ENCODE measurements around the gene SUMO1. TPM values are rescaled to one million over a fixed set of nuclear protein-coding genes. Genes with fewer than 3 reads are reported as not detected.

Gene SUMO1
- total and polyA plus RNA-seq, 2 of the 8 experiments (the other 6 are each of a cell fraction or from before 2014, with no cell fraction given) = 108 to 238 TPM

- TF ChIP-seq, protein P1, sequence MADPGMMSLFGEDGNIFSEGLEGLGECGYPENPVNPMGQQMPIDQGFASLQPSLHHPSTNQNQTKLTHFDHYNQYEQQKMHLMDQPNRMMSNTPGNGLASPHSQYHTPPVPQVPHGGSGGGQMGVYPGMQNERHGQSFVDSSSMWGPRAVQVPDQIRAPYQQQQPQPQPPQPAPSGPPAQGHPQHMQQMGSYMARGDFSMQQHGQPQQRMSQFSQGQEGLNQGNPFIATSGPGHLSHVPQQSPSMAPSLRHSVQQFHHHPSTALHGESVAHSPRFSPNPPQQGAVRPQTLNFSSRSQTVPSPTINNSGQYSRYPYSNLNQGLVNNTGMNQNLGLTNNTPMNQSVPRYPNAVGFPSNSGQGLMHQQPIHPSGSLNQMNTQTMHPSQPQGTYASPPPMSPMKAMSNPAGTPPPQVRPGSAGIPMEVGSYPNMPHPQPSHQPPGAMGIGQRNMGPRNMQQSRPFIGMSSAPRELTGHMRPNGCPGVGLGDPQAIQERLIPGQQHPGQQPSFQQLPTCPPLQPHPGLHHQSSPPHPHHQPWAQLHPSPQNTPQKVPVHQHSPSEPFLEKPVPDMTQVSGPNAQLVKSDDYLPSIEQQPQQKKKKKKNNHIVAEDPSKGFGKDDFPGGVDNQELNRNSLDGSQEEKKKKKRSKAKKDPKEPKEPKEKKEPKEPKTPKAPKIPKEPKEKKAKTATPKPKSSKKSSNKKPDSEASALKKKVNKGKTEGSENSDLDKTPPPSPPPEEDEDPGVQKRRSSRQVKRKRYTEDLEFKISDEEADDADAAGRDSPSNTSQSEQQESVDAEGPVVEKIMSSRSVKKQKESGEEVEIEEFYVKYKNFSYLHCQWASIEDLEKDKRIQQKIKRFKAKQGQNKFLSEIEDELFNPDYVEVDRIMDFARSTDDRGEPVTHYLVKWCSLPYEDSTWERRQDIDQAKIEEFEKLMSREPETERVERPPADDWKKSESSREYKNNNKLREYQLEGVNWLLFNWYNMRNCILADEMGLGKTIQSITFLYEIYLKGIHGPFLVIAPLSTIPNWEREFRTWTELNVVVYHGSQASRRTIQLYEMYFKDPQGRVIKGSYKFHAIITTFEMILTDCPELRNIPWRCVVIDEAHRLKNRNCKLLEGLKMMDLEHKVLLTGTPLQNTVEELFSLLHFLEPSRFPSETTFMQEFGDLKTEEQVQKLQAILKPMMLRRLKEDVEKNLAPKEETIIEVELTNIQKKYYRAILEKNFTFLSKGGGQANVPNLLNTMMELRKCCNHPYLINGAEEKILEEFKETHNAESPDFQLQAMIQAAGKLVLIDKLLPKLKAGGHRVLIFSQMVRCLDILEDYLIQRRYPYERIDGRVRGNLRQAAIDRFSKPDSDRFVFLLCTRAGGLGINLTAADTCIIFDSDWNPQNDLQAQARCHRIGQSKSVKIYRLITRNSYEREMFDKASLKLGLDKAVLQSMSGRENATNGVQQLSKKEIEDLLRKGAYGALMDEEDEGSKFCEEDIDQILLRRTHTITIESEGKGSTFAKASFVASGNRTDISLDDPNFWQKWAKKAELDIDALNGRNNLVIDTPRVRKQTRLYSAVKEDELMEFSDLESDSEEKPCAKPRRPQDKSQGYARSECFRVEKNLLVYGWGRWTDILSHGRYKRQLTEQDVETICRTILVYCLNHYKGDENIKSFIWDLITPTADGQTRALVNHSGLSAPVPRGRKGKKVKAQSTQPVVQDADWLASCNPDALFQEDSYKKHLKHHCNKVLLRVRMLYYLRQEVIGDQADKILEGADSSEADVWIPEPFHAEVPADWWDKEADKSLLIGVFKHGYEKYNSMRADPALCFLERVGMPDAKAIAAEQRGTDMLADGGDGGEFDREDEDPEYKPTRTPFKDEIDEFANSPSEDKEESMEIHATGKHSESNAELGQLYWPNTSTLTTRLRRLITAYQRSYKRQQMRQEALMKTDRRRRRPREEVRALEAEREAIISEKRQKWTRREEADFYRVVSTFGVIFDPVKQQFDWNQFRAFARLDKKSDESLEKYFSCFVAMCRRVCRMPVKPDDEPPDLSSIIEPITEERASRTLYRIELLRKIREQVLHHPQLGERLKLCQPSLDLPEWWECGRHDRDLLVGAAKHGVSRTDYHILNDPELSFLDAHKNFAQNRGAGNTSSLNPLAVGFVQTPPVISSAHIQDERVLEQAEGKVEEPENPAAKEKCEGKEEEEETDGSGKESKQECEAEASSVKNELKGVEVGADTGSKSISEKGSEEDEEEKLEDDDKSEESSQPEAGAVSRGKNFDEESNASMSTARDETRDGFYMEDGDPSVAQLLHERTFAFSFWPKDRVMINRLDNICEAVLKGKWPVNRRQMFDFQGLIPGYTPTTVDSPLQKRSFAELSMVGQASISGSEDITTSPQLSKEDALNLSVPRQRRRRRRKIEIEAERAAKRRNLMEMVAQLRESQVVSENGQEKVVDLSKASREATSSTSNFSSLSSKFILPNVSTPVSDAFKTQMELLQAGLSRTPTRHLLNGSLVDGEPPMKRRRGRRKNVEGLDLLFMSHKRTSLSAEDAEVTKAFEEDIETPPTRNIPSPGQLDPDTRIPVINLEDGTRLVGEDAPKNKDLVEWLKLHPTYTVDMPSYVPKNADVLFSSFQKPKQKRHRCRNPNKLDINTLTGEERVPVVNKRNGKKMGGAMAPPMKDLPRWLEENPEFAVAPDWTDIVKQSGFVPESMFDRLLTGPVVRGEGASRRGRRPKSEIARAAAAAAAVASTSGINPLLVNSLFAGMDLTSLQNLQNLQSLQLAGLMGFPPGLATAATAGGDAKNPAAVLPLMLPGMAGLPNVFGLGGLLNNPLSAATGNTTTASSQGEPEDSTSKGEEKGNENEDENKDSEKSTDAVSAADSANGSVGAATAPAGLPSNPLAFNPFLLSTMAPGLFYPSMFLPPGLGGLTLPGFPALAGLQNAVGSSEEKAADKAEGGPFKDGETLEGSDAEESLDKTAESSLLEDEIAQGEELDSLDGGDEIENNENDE (IDR thresholded peaks at IDR 0.05; ENCODE audit: insufficient replicate concordance, low read length) = no peak
- TF ChIP-seq, protein P2, sequence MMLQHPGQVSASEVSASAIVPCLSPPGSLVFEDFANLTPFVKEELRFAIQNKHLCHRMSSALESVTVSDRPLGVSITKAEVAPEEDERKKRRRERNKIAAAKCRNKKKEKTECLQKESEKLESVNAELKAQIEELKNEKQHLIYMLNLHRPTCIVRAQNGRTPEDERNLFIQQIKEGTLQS (IDR thresholded peaks at IDR 0.05; ENCODE audit: insufficient read depth, low read depth, low read length) = no peak
- TF ChIP-seq RFX5 (IDR thresholded peaks at IDR 0.05; ENCODE audit: borderline replicate concordance, low read depth, low read length) (no peak), BCL11A (IDR thresholded peaks at IDR 0.05; ENCODE audit: low read depth in 2 of 2, low read length in 2 of 2) (no peak), GABPA (IDR thresholded peaks at IDR 0.05; ENCODE audit: borderline replicate concordance, insufficient read depth, low read length) (no peak), JUND (IDR thresholded peaks at IDR 0.05; ENCODE audit: low read length) (no peak), PHF8 (conservative IDR thresholded peaks at IDR 0.05; ENCODE audit: low read depth, low read length) (no peak), SRF (IDR thresholded peaks at IDR 0.05; ENCODE audit: low read depth, low read length) (no peak)
- TF ChIP-seq, protein P3, sequence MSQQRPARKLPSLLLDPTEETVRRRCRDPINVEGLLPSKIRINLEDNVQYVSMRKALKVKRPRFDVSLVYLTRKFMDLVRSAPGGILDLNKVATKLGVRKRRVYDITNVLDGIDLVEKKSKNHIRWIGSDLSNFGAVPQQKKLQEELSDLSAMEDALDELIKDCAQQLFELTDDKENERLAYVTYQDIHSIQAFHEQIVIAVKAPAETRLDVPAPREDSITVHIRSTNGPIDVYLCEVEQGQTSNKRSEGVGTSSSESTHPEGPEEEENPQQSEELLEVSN (IDR thresholded peaks at IDR 0.05) = no peak
These were observed 67.1 kb downstream of the SUMO1 start (continued) for GRCh38 chr2:202171241-202171825.
